ENCODE data around the gene PKN2.

- TF ChIP-seq CTCF (IDR thresholded peaks at IDR 0.05), result no peak
- TF ChIP-seq EZH2 (IDR thresholded peaks at IDR 0.05; ENCODE audit: borderline replicate concordance, insufficient read depth, low read depth, low read length, poor library complexity, severe bottlenecking), result no peak
Observed at GRCh38 chr1:88883156-88883555, 199.1 kb downstream of the PKN2 start.
